Fibroblast of gingiva (primary cell): ENCODE data around the gene SCT.
A peak's percentile ranks its signal among the peaks of the same experiment; 100 is the strongest.

Experiments used
- DNase-seq: peaks from one replicate; pipeline ENCODE4 v3.0.0-alpha.2; 2011; ENCODE audit warnings: low read depth

The SCT gene

GRCh38 chr11:643849-644738 is 17.1 kb upstream of the SCT start:
- DNase-seq, result no peak

GRCh38 chr11:643366-643765 is 16.4 kb upstream of the SCT start:
- DNase-seq, result no peak

GRCh38 chr11:641806-642370 is 14.9 kb upstream of the SCT start:
- DNase-seq, result no peak

GRCh38 chr11:640021-640706 is 13.2 kb upstream of the SCT start:
- DNase-seq, result no peak

- no peak for DNase-seq
These were observed 12.5 kb upstream of the SCT start for GRCh38 chr11:639332-639955.

- no peak for DNase-seq
These were observed 11.8 kb upstream of the SCT start for GRCh38 chr11:638631-639331.

- DNase-seq, result no peak
These were observed 10.9 kb upstream of the SCT start for GRCh38 chr11:637593-638521.

GRCh38 chr11:637333-637592 is 10.3 kb upstream of the SCT start:
- DNase-seq, result no peak

GRCh38 chr11:636511-637332 is 9.7 kb upstream of the SCT start, which contains the start of gene DRD4:
Gene DRD4 (plus strand): TSS chr11:637269. CDS start chr11:637305, 36 bp downstream.
- peak; percentile 31 for DNase-seq

- no peak for DNase-seq
These were observed 9.0 kb upstream of the SCT start for GRCh38 chr11:635945-636510.

GRCh38 chr11:630871-631270 is 3.9 kb upstream of the SCT start:
- no peak for DNase-seq

- DNase-seq, result no peak
These were observed 2.2 kb upstream of the SCT start for GRCh38 chr11:629237-629583.

- no peak for DNase-seq
These were observed 1.1 kb upstream of the SCT start for GRCh38 chr11:628056-628455.

GRCh38 chr11:627308-627576 is 261 bp upstream of the SCT start:
- DNase-seq, result no peak

GRCh38 chr11:625636-626268 is 1.2 kb downstream of the SCT start:
- no peak for DNase-seq

- no peak for DNase-seq
These were observed 2.0 kb downstream of the SCT start, which contains the start of gene CDHR5 for GRCh38 chr11:624705-625635. Gene CDHR5 (minus strand): TSS chr11:624955. CDS start chr11:624902, 53 bp downstream.

GRCh38 chr11:623999-624704 is 2.8 kb downstream of the SCT start:
- DNase-seq, result no peak

GRCh38 chr11:623349-623869 is 3.6 kb downstream of the SCT start:
- no peak for DNase-seq
